HG03280 (cell line): Measurements from ENCODE around the gene CHD6.

Experiments
- ATAC-seq: cut with Tn5 transposase; IDR thresholded peaks from one replicate; pipeline ENCODE4 v1.9.1; 2021; ENCODE audit warnings: mild to moderate bottlenecking, moderate library complexity; ENCODE audit not compliant: unreplicated experiment

The CHD6 gene

DNA sequence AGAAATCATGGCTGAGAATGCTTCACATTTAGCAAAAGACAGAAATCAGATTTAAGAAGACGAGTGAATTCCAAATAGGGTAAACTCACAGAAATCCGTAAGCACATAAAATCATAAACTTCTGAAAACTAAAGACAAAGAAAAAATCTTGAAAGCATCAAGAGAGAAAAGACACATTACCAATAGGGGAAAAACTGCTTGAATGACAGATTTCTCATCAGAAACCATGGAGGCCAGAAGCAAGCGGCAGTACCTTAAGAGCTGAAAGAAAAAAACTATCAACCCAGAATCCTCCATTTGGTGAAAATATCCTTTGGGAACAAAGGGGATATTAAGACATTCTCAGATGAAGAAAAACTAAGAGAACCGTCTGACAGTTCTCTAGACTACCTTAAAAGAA, 185.0 kb downstream of the CHD6 start:
- no peak for ATAC-seq

- no peak for ATAC-seq
These were observed 185.4 kb downstream of the CHD6 start for GRCh38 chr20:41432746-41433145.

GRCh38 chr20:41428285-41428684, 189.9 kb downstream of the CHD6 start:
- no peak for ATAC-seq

DNA sequence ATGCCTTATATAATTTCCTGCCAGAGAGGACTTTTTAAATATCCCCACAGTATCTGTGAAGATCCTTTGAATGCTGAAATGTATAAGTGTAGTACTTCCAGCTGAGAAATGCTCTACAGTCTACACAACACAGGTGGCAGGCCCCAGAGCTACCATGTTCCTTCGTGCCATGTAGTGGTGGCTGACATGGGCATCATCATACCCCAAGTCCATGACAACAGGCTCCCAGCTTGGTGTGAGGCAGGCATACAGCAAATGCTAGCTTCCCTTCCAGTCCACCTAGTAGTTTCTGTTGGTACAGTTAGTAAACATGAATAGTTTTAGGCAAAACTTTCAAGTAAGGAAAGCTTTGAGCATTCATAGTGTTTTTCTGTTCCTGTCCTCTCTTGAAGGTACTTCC, 190.3 kb downstream of the CHD6 start:
- no peak for ATAC-seq

DNA sequence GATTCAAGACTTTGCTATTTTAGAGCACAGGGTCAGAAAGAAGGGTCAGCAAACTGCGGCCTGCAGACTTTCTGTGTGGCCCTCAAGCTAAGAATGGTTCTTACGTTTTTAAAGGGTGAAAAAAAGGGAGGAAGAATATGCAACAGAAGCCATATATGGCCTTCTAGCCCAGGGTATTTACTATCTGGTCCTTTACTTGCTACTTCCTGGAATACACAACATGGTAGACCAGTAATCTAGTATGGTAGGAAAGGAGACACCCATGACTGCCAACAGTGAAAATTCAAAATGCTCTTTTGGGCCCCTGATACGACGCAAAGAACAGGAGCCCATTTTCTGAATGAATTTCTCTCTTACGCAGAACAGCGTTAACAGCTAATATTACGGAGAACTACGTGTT, 191.2 kb downstream of the CHD6 start:
- no peak for ATAC-seq

GRCh38 chr20:41426086-41426830, 191.9 kb downstream of the CHD6 start:
- ATAC-seq, result no peak

GRCh38 chr20:41425180-41425884, 192.8 kb downstream of the CHD6 start:
- no peak for ATAC-seq

GRCh38 chr20:41424546-41424945, 193.6 kb downstream of the CHD6 start:
- no peak for ATAC-seq

DNA sequence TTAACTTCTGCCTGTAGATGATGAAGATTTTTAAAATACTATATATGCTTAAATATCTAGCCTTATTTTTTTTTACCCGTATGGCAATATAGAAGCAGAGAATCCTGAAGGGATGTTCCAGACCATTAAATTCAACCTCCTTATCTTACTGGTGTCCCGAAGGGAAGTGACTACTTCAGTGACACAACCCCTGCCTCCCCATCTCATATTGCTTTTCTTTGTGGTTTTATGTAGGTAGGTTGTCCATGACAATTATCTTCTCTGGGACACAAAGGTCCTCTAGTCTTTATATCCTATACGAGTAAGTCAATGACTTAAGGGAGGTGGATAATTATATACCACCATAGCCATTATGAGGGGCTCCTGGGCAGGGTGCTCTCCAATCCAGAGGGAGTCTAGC, 194.2 kb downstream of the CHD6 start:
- no peak for ATAC-seq

GRCh38 chr20:41422953-41423352, 195.2 kb downstream of the CHD6 start:
- ATAC-seq, result no peak

GRCh38 chr20:41418739-41419293, 199.4 kb downstream of the CHD6 start:
- ATAC-seq, result no peak

- no peak for ATAC-seq
These were observed 200.1 kb downstream of the CHD6 start for GRCh38 chr20:41418031-41418430.

DNA sequence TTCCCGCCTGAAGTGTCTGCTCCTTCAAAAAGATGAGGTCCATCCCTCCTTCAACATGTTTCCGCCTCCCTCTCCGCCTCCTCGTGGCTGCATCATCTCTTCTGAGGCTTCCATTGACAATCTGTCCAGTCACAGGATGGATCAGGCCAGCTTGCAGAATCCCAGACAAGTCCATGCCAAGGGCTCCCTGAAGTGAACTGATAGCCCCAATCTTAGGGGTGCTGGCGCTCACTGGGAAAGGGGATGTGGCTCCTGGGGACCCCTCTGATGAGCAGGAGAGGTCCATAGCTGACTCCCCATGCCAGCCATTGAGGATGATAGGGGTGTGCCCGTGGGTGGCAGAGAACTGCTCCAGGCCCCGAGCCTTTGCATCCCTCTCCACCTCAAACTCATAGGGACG, 203.0 kb downstream of the CHD6 start:
- ATAC-seq, result no peak

- ATAC-seq, result no peak
These were observed 205.0 kb downstream of the CHD6 start for GRCh38 chr20:41413169-41413568.

GRCh38 chr20:41412324-41413120, 205.7 kb downstream of the CHD6 start:
- no peak for ATAC-seq

DNA sequence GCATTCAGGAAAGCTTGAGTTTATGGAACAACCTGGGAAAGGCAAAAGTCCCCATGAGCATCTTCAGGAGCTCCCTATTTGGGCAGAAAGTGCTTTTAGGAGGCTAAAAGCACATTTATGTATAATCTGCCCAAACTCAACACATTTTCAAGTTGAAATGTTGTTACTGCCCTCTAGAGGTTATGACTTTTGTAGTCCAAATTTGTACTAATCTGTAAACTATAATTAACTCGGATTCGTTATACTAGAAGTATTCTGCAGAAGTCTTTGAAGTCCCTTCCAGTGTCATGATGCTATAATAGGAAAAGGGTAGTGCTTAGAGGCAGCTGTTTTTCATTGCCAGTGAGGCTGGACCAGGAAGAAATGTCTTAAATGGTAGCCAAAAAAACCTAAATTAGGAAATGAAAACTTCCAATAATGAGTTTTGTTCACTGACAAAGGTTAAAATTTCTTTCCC, 206.8 kb downstream of the CHD6 start:
- no peak for ATAC-seq

GRCh38 chr20:41408986-41409385, 209.2 kb downstream of the CHD6 start:
- ATAC-seq, result no peak

- ATAC-seq, result peak; percentile 70
These were observed 209.9 kb downstream of the CHD6 start for GRCh38 chr20:41408156-41408794.

GRCh38 chr20:41407607-41408006, 210.6 kb downstream of the CHD6 start:
- ATAC-seq, result no peak

DNA sequence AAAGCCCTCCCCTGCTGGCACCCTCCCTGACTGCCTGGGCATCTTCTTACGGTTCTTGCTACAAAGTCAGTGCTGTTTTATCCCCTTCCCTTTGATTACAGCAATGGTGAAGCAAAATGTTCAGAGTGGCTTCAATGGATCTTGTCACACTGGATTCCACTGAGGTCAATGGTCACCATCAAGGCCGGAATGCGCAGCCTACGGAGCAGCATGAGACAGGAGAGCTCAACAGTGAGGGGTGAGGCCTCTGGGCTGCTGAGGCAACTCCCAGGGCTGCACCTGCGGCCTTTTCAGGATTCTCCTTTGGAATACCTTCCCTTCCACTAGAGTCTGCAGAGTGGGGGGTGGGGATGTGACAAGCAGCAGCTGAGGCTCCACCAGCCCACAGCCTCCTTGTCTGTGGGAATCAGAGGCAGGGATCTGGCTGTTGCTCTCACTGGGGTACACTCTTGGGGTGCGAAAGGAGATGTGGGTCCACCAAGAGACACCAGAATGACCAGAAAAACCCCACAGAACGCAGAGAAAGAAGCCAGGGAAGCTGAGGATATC, 211.2 kb downstream of the CHD6 start:
- ATAC-seq, result no peak

GRCh38 chr20:41406353-41406752, 211.8 kb downstream of the CHD6 start:
- no peak for ATAC-seq
